Lower leg skin (tissue), 4 donors: ENCODE results near the gene BMAL1. TPM values are rescaled to one million over a fixed set of nuclear protein-coding genes. Genes with fewer than 3 reads are reported as not detected.

Experiments used
- DNase-seq, 2 donors: peaks; one replicate each; pipeline ENCODE4 v3.0.0-alpha.2; 2019; ENCODE audit warnings: low spot score in 2 of 2
- H3K4me3 ChIP-seq: fragments of 200-600 bp; sonication (generic); 2 replicates; pipeline ENCODE4 v1.5.1; 2017; ENCODE audit warnings: mild to moderate bottlenecking, low read depth; ENCODE audit not compliant: poor library complexity, severe bottlenecking
- CTCF ChIP-seq, 3 donors: fragments of 450-650 bp; IDR thresholded peaks; one replicate each; pipeline ENCODE4 v1.5.1; 2016; ENCODE audit warnings: antibody characterized with exemption in 3 of 3, mild to moderate bottlenecking in 3 of 3, moderate library complexity in 2 of 3
- POLR2A ChIP-seq, 2 donors: fragments of 450-650 bp; IDR thresholded peaks; one replicate each; pipeline ENCODE4 v1.6.1; 2016 to 2017; ENCODE audit warnings: antibody characterized with exemption in 2 of 2, mild to moderate bottlenecking in 1 of 2, moderate library complexity in 1 of 2
- WGBS, 2 donors: methylation state at CpG; one replicate each; pipeline ENCODE4 v1.1.5; 2018; 5-methylcytosine and 5-hydroxymethylcytosine counted together
- intact Hi-C: fragments of 100-400 bp; cut with DNase I; formaldehyde crosslinking; loops from one replicate; pipeline ENCODE4 v1.15.0; 2023; ENCODE audit warnings: low total_unique reads
- total RNA-seq, 4 donors: library from RNA; depleted of rRNA; stranded (reverse); fragments of >200 nt; gene quantifications; one replicate each; pipeline ENCODE4 v1.1.0, GENCODE V29; 2016

BMAL1 gene
- total RNA-seq, 4 donors from 2014 or later: 34.8 to 132 (median 61.5) TPM

GRCh38 chr11:13368041-13368446, 90.5 kb downstream of the BMAL1 start:
- intact Hi-C loops: no loop called here
- no peak overlapping the region for H3K4me3 ChIP-seq
- no peak for DNase-seq
- 73 to 83% methylated on average over 5 of the region's 5 CpGs for WGBS, 2 donors
- TF ChIP-seq CTCF (IDR thresholded peaks at IDR 0.05) (no peak), POLR2A (IDR thresholded peaks at IDR 0.05) (no peak)

GRCh38 chr11:13373216-13373615, 95.6 kb downstream of the BMAL1 start:
- 79 to 91% methylated on average over 2 of the region's 2 CpGs for WGBS, 2 donors
- DNase-seq: no peak
- TF ChIP-seq POLR2A (IDR thresholded peaks at IDR 0.05) (no peak), CTCF (IDR thresholded peaks at IDR 0.05) (no peak)
- intact Hi-C loops: no loop called here
- H3K4me3 ChIP-seq: no peak overlapping the region

GRCh38 chr11:13375798-13376197, 98.2 kb downstream of the BMAL1 start:
- no peak for DNase-seq
- TF ChIP-seq POLR2A (IDR thresholded peaks at IDR 0.05) (no peak), CTCF (IDR thresholded peaks at IDR 0.05) (no peak)
- intact Hi-C loops: no loop called here
- no peak overlapping the region for H3K4me3 ChIP-seq

GRCh38 chr11:13376402-13376801, 98.8 kb downstream of the BMAL1 start:
- intact Hi-C loops: no loop called here

GRCh38 chr11:13376838-13377237, 99.2 kb downstream of the BMAL1 start:
- no peak overlapping the region for H3K4me3 ChIP-seq
- intact Hi-C loops: no loop called here
- no peak for DNase-seq
- 96% methylated on average over 8 of the region's 8 CpGs for WGBS, 2 donors
- no peak for TF ChIP-seq CTCF (IDR thresholded peaks at IDR 0.05)
- TF ChIP-seq POLR2A (IDR thresholded peaks at IDR 0.05): no peak

More at GRCh38 chr11:13376402-13376801, 98.8 kb downstream of the BMAL1 start:
- no peak for TF ChIP-seq POLR2A (IDR thresholded peaks at IDR 0.05)
- no peak for TF ChIP-seq CTCF (IDR thresholded peaks at IDR 0.05)
- no peak overlapping the region for H3K4me3 ChIP-seq
- 85 to 86% methylated on average over 5 of the region's 5 CpGs for WGBS, 2 donors
- DNase-seq: no peak

- no peak for DNase-seq
- 74 to 77% methylated on average over 2 of the region's 2 CpGs for WGBS, 2 donors
- H3K4me3 ChIP-seq: no peak overlapping the region
- intact Hi-C loops: no loop called here
- TF ChIP-seq POLR2A (IDR thresholded peaks at IDR 0.05) (no peak), CTCF (IDR thresholded peaks at IDR 0.05) (no peak)
These were observed 100.7 kb downstream of the BMAL1 start for GRCh38 chr11:13378316-13378715.
